Astrocyte (in vitro differentiated cells and primary cell): ENCODE data around the gene ZNF487. TPM values are rescaled to one million over a fixed set of nuclear protein-coding genes. Genes with fewer than 3 reads are reported as not detected.

Source experiments
- DNase-seq: peaks from one replicate; pipeline ENCODE4 v3.0.0-alpha.2; 2010; ENCODE audit warnings: low read depth
- FAIRE-seq: peaks from 2 replicates; lab custom pipeline; 2011; peaks lifted over from hg19 to GRCh38; lab: Jason Lieb, UNC
- H2AFZ ChIP-seq: 2 replicates; pipeline ENCODE4 v1.6.0; 2012; ENCODE audit warnings: low read depth, low read length, inconsistent platforms
- H3K27ac ChIP-seq: 2 replicates; pipeline ENCODE4 v1.5.1; 2011; ENCODE audit warnings: low read depth, low read length, inconsistent platforms
- H3K27me3 ChIP-seq: 2 replicates; pipeline ENCODE4 v1.6.0; 2011; ENCODE audit warnings: low read length, inconsistent platforms; ENCODE audit not compliant: insufficient read depth
- H3K36me3 ChIP-seq: 2 replicates; pipeline ENCODE4 v1.5.1; 2011; ENCODE audit warnings: low read length, inconsistent platforms; ENCODE audit not compliant: insufficient read depth
- H3K4me1 ChIP-seq: 2 replicates; pipeline ENCODE4 v1.5.1; 2011; ENCODE audit warnings: low read length, inconsistent platforms; ENCODE audit not compliant: insufficient read depth
- H3K4me2 ChIP-seq: 2 replicates; pipeline ENCODE4 v1.6.0; 2012; ENCODE audit warnings: low read length, inconsistent platforms
- H3K4me3 ChIP-seq: 2 replicates; pipeline ENCODE4 v1.5.1; 2011; ENCODE audit warnings: low read depth, mild to moderate bottlenecking, low read length, inconsistent platforms; ENCODE audit not compliant: insufficient read depth
- H3K79me2 ChIP-seq: 2 replicates; pipeline ENCODE4 v1.6.0; 2012; ENCODE audit warnings: mild to moderate bottlenecking, low read length, inconsistent platforms; ENCODE audit not compliant: insufficient read depth
- H3K9ac ChIP-seq: 2 replicates; pipeline ENCODE4 v1.6.0; 2012; ENCODE audit warnings: mild to moderate bottlenecking, low read length, inconsistent platforms
- H3K9me3 ChIP-seq: 2 replicates; pipeline ENCODE4 v1.5.1; 2012; ENCODE audit warnings: low read depth, mild to moderate bottlenecking, low read length, inconsistent platforms; ENCODE audit not compliant: insufficient read depth
- H4K20me1 ChIP-seq: 2 replicates; pipeline ENCODE4 v1.6.0; 2012; ENCODE audit warnings: low read length, inconsistent platforms; ENCODE audit not compliant: insufficient read depth
- H3K27ac Mint-ChIP-seq: one replicate; pipeline ENCODE4 v1.8.0; 2021; ENCODE audit warnings: mild to moderate bottlenecking, mixed read lengths; ENCODE audit not compliant: unreplicated experiment
- H3K27me3 Mint-ChIP-seq: one replicate; pipeline ENCODE4 v1.8.0; 2021; ENCODE audit warnings: low read depth, mixed read lengths; ENCODE audit not compliant: unreplicated experiment
- H3K36me3 Mint-ChIP-seq: one replicate; pipeline ENCODE4 v1.8.0; 2021; ENCODE audit warnings: low read depth, mixed read lengths; ENCODE audit not compliant: unreplicated experiment
- H3K4me1 Mint-ChIP-seq: one replicate; pipeline ENCODE4 v1.8.0; 2021; ENCODE audit warnings: low read depth, mixed read lengths; ENCODE audit not compliant: unreplicated experiment
- H3K4me3 Mint-ChIP-seq: one replicate; pipeline ENCODE4 v1.8.0; 2021; ENCODE audit warnings: mild to moderate bottlenecking, moderate library complexity, mixed read lengths; ENCODE audit not compliant: unreplicated experiment
- H3K9me3 Mint-ChIP-seq: one replicate; pipeline ENCODE4 v1.8.0; 2021; ENCODE audit warnings: mild to moderate bottlenecking, mixed read lengths; ENCODE audit not compliant: unreplicated experiment
- EZH2 ChIP-seq: IDR thresholded peaks from 2 replicates; pipeline ENCODE4 v1.6.1; 2012; ENCODE audit warnings: mild to moderate bottlenecking, low read length, inconsistent platforms; ENCODE audit not compliant: insufficient read depth
- total RNA-seq: library from RNA; stranded (reverse); gene quantifications from 2 replicates; pipeline ENCODE4 v1.2.1, GENCODE V29; 2021
- TF ChIP-seq, protein P1 (sequence below): IDR thresholded peaks from 2 replicates; pipeline ENCODE4 v1.5.1; 2011; ENCODE audit warnings: low read depth, mild to moderate bottlenecking, inconsistent platforms, low read length, moderate library complexity; ENCODE audit not compliant: insufficient read depth

The ZNF487 gene
- total RNA-seq, 1 donor from 2014 or later, result 2.8 TPM

DNA sequence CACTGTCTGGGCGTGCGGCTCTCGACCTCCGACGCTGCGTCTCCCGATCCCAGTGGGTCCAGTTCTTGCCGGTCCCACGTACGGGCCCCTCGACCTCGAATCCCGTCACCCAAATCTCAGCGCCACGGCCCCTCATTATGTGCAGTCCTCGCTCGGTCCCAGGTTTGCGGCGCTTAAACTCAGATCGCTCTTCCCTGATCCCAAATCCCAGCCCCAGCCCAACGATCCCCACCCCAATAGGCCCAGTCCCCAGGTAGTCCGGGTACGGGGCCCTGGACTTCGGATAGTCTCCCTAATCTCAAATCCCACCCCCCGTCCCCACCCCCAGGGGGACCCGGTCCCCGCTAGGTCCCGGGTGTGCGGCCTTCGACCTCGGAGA lies 28.6 kb upstream of the ZNF487 start:
- H3K4me3 Mint-ChIP-seq, result peak overlapping the region; percentile 97
- Histone ChIP-seq H3K79me2 (peaks cover 56% of the 10 kb centered on the region), H3K9ac (peak overlapping the region; percentile 93), H3K4me3 (peak overlapping the region; percentile 79), H3K36me3 (no peaks in the 10 kb centered on the region), H3K27ac (peak overlapping the region; percentile 98), H3K4me2 (peak overlapping the region; percentile 98), H2AFZ (no peak overlapping the region), H3K27me3 (no peaks in the 10 kb centered on the region), H3K9me3 (no peaks in the 10 kb centered on the region), H4K20me1 (peaks cover 46% of the 10 kb centered on the region), H3K4me1 (peaks cover 11% of the 10 kb centered on the region)
- DNase-seq, result no peak
- FAIRE-seq, result no peak
- H3K36me3 Mint-ChIP-seq, result peaks cover 6% of the 10 kb centered on the region
- peak overlapping the region; percentile 99 for H3K27ac Mint-ChIP-seq
- TF ChIP-seq, protein P1, sequence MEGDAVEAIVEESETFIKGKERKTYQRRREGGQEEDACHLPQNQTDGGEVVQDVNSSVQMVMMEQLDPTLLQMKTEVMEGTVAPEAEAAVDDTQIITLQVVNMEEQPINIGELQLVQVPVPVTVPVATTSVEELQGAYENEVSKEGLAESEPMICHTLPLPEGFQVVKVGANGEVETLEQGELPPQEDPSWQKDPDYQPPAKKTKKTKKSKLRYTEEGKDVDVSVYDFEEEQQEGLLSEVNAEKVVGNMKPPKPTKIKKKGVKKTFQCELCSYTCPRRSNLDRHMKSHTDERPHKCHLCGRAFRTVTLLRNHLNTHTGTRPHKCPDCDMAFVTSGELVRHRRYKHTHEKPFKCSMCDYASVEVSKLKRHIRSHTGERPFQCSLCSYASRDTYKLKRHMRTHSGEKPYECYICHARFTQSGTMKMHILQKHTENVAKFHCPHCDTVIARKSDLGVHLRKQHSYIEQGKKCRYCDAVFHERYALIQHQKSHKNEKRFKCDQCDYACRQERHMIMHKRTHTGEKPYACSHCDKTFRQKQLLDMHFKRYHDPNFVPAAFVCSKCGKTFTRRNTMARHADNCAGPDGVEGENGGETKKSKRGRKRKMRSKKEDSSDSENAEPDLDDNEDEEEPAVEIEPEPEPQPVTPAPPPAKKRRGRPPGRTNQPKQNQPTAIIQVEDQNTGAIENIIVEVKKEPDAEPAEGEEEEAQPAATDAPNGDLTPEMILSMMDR, result no peak
- TF ChIP-seq EZH2, result no peak
- H3K9me3 Mint-ChIP-seq, result no peaks in the 10 kb centered on the region
- no peaks in the 10 kb centered on the region for H3K27me3 Mint-ChIP-seq
- peaks cover 10% of the 10 kb centered on the region for H3K4me1 Mint-ChIP-seq

DNA sequence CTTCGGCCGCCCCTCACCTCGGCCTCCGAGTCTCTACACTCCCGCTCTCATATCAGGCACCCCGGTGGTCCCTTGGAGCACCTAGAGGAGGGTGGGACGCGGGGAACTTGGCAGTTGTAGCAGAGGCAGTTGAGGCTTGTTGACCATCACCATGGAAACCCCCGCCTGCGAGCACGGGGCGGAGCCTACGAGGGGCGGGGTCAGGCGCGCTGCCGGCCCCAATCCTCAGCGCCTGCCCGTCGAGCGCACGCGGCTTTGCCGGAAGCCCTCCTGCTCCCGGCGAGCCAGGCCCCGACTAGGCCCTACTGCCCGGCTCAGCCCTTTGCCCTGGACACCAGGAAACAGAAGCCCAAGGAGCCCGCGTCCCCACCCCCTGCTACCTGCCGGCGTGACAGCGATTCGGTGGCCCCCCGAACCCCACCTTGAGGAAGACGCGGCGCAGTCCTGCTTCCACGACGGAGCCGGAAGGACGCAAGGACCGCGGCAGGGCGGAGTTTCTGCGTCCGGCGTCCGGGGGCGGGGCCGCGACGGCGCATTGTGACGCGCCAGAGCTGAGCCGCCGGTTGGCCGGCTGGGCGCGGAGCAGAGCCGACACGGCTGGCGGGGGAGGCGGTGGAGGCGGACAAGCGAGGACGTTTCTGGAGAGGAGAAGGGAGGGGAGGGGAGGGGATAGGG lies 28.1 kb upstream of the ZNF487 start, which contains the start of gene HNRNPF:
Gene HNRNPF, minus strand, starts transcription at position 477 of the 675 bp plus-strand sequence. CDS start 21,302 bp downstream, outside the sequence.
- H3K4me3 Mint-ChIP-seq, result peak within 1 kb of the TSS; percentile 97
- H3K27ac Mint-ChIP-seq, result peak within 1 kb of the TSS; percentile 99
- FAIRE-seq, result no peak

More for the DNA sequence above, 28.1 kb upstream of the ZNF487 start, which contains the start of gene HNRNPF:
- peak within 1 kb of the TSS; percentile 99 for H2AFZ ChIP-seq
- H3K9me3 Mint-ChIP-seq, result no peaks in the 10 kb centered on the region
- H3K4me1 Mint-ChIP-seq, result peaks cover 8% of the 10 kb centered on the region
- H3K4me2 ChIP-seq, result peak within 1 kb of the TSS; percentile 98
- H3K4me3 ChIP-seq, result peak within 1 kb of the TSS; percentile 79
- peak within 1 kb of the TSS; percentile 98 for H3K27ac ChIP-seq
- H3K4me1 ChIP-seq, result peaks cover 11% of the 10 kb centered on the region
- peaks cover 40% of the 10 kb centered on the region for H4K20me1 ChIP-seq
- peak within 1 kb of the TSS; percentile 93 for H3K9ac ChIP-seq
- H3K27me3 Mint-ChIP-seq, result no peaks in the 10 kb centered on the region
- peak; percentile 88 for DNase-seq
- H3K27me3 ChIP-seq, result no peaks in the 10 kb centered on the region
- H3K36me3 Mint-ChIP-seq, result peaks cover 6% of the 10 kb centered on the region
- TF ChIP-seq EZH2, result no peak
- TF ChIP-seq, protein P1, result no peak
- H3K79me2 ChIP-seq, result peaks cover 51% of the 10 kb centered on the region
- H3K9me3 ChIP-seq, result no peaks in the 10 kb centered on the region
- no peaks in the 10 kb centered on the region for H3K36me3 ChIP-seq
